HepG2 (cell line): ENCODE measurements around the gene CARMIL3. TPM values are rescaled to one million over a fixed set of nuclear protein-coding genes. Genes with fewer than 3 reads are reported as not detected.

Experiments used
- ATF6 ChIP-seq: sonication (generic); formaldehyde crosslinking; conservative IDR thresholded peaks from 2 replicates; pipeline ENCODE4 v1.4.0; 2020; ENCODE audit warnings: missing genetic modification reagents
- EED ChIP-seq: sonication (generic); formaldehyde crosslinking; IDR thresholded peaks from 2 replicates; pipeline ENCODE4 v1.5.0; 2020; ENCODE audit warnings: mild to moderate bottlenecking, missing genetic modification reagents
- FOXA3 ChIP-seq: IDR thresholded peaks from 2 replicates; pipeline ENCODE4 v1.6.1; 2016; ENCODE audit warnings: missing genetic modification reagents, missing compliant biosample characterization
- IRF2 ChIP-seq: IDR thresholded peaks from 2 replicates; pipeline ENCODE4 v1.6.1; 2018; ENCODE audit warnings: missing genetic modification reagents, missing compliant biosample characterization
- KDM3A ChIP-seq: IDR thresholded peaks from 2 replicates; pipeline ENCODE4 v1.6.1; 2018; ENCODE audit warnings: low read depth, missing compliant biosample characterization
- NPAS2 ChIP-seq: sonication (generic); formaldehyde crosslinking; IDR thresholded peaks from 2 replicates; pipeline ENCODE4 v1.8.0; 2022; ENCODE audit warnings: mild to moderate bottlenecking, missing genetic modification reagents, borderline replicate concordance
- PLSCR1 ChIP-seq: sonication (generic); formaldehyde crosslinking; IDR thresholded peaks from 2 replicates; pipeline ENCODE4 v1.5.0; 2020; ENCODE audit warnings: missing genetic modification reagents, mild to moderate bottlenecking, borderline replicate concordance
- POLR2AphosphoS5 ChIP-seq: IDR thresholded peaks from 2 replicates; pipeline ENCODE4 v1.6.1; 2012; ENCODE audit warnings: low read depth, low read length
- SETDB1 ChIP-seq: sonication (generic); formaldehyde crosslinking; IDR thresholded peaks from 2 replicates; pipeline ENCODE4 v1.5.1; 2020; ENCODE audit warnings: missing genetic modification reagents, mild to moderate bottlenecking, borderline replicate concordance
- SNAPC5 ChIP-seq: sonication (generic); formaldehyde crosslinking; IDR thresholded peaks from 2 replicates; pipeline ENCODE4 v1.8.1; 2023; ENCODE audit warnings: mild to moderate bottlenecking, missing genetic modification reagents, borderline replicate concordance
- TERF1 ChIP-seq: sonication (generic); formaldehyde crosslinking; IDR thresholded peaks from 2 replicates; pipeline ENCODE4 v1.8.0; 2022; ENCODE audit warnings: mild to moderate bottlenecking, missing genetic modification reagents, moderate library complexity
- TP53 ChIP-seq: sonication (generic); formaldehyde crosslinking; conservative IDR thresholded peaks from 2 replicates; pipeline ENCODE4 v1.4.0; 2020; ENCODE audit warnings: missing genetic modification reagents
- ZBTB7A ChIP-seq: sonication (generic); formaldehyde crosslinking; IDR thresholded peaks from 2 replicates; pipeline ENCODE4 v1.8.0; 2022; ENCODE audit warnings: mild to moderate bottlenecking, missing genetic modification reagents
- ZFP91 ChIP-seq: sonication (generic); formaldehyde crosslinking; IDR thresholded peaks from 2 replicates; pipeline ENCODE4 v1.9.0; 2022; ENCODE audit warnings: missing genetic modification reagents, mild to moderate bottlenecking, borderline replicate concordance
- ZMAT3 ChIP-seq: sonication (generic); formaldehyde crosslinking; conservative IDR thresholded peaks from 2 replicates; pipeline ENCODE4 v1.7.0; 2021; ENCODE audit warnings: missing genetic modification reagents
- ZNF263 ChIP-seq: sonication (generic); formaldehyde crosslinking; IDR thresholded peaks from 2 replicates; pipeline ENCODE4 v1.4.0; 2020; ENCODE audit warnings: missing genetic modification reagents
- ZNF331 ChIP-seq: sonication (generic); formaldehyde crosslinking; IDR thresholded peaks from 2 replicates; pipeline ENCODE4 v1.4.0; 2020; ENCODE audit warnings: missing genetic modification reagents
- ZNF431 ChIP-seq: sonication (generic); formaldehyde crosslinking; IDR thresholded peaks from 2 replicates; pipeline ENCODE4 v1.9.0; 2022; ENCODE audit warnings: missing genetic modification reagents, low read depth, mild to moderate bottlenecking, borderline replicate concordance
- ZNF501 ChIP-seq: sonication (generic); formaldehyde crosslinking; IDR thresholded peaks from 2 replicates; pipeline ENCODE4 v1.5.1; 2020; ENCODE audit warnings: mild to moderate bottlenecking, moderate library complexity, missing genetic modification reagents
- ZNF746 ChIP-seq: sonication (generic); formaldehyde crosslinking; IDR thresholded peaks from 2 replicates; pipeline ENCODE4 v1.8.0; 2022; ENCODE audit warnings: mild to moderate bottlenecking, missing genetic modification reagents
- ZNF816 ChIP-seq: sonication (generic); formaldehyde crosslinking; IDR thresholded peaks from 2 replicates; pipeline ENCODE4 v1.8.0; 2022; ENCODE audit warnings: missing genetic modification reagents, mild to moderate bottlenecking, borderline replicate concordance
- polyA plus RNA-seq, 8 experiments: library from polyadenylated mRNA; depleted of rRNA in 3 of 8; stranded (reverse) in 7 of 8; unstranded in 1 of 8; fragments of >200 nt; fragmentation: Illumina TruSeq in 4 of 8; extraction: Trizol in 4 of 8; gene quantifications; 2 replicates each; pipeline versions ENCODE4 v1.2.1 to v1.2.3, GENCODE V29; 2011 to 2016; ENCODE audit warnings: low read depth in 4 of 8, missing spikeins in 1 of 8, mixed read lengths in 1 of 8; ENCODE audit not compliant: insufficient read depth in 1 of 8
- total RNA-seq, 5 experiments: library from RNA; depleted of rRNA; stranded (reverse); fragments of >200 nt; fragmentation: Illumina TruSeq; extraction: Trizol; gene quantifications; 2 replicates each; pipeline ENCODE4 v1.2.3, GENCODE V29; 2016; ENCODE audit warnings: low read depth in 1 of 5

CARMIL3 gene
- total and polyA plus RNA-seq, 2 of the 13 experiments (the other 11 are each of a cell fraction or from before 2014, with no cell fraction given): 0.27 to 0.55 TPM

GRCh38 chr14:24036169-24036962 is 15.4 kb upstream of the CARMIL3 start (continued):
- 0 out of 2 replicates have a peak, but pooled peaks have one; percentile 28 for TF ChIP-seq ATF6
- TF ChIP-seq ZNF501 (CRISPR knock-in tag): peak; percentile 92
- TF ChIP-seq ZBTB7A: peak; percentile 94
- TF ChIP-seq ZFP91 (CRISPR knock-in tag): peak; percentile 87
- no peak for TF ChIP-seq ZMAT3 (CRISPR knock-in tag)
- TF ChIP-seq TP53: no peak
- TF ChIP-seq KDM3A (CRISPR knock-in tag): peak; percentile 89; the same call in 1 of the 2 replicates
- TF ChIP-seq SETDB1 (CRISPR knock-in tag): no peak
- peak; percentile 60; the same call in 1 of the 2 replicates for TF ChIP-seq IRF2 (CRISPR knock-in tag)
- TF ChIP-seq NPAS2: 0 out of 2 replicates have a peak, but pooled peaks have one; percentile 14
- peak; percentile 85 for TF ChIP-seq ZNF331 (CRISPR knock-in tag)
- peak; percentile 30; the same call in 1 of the 2 replicates for TF ChIP-seq ZNF746
- TF ChIP-seq TERF1 (CRISPR knock-in tag): 0 out of 2 replicates have a peak, but pooled peaks have one; percentile 12
- peak; percentile 86; the same call in 1 of the 2 replicates for TF ChIP-seq SNAPC5 (CRISPR knock-in tag)
- TF ChIP-seq ZNF431 (CRISPR knock-in tag): 0 out of 2 replicates have a peak, but pooled peaks have one; percentile 24
- TF ChIP-seq ZNF816 (CRISPR knock-in tag): peak; percentile 50; the same call in 1 of the 2 replicates
- peak; percentile 75; the same call in 1 of the 2 replicates for TF ChIP-seq ZNF263
- no peak for TF ChIP-seq PLSCR1 (CRISPR knock-in tag)
- peak; percentile 84 for TF ChIP-seq POLR2AphosphoS5
- TF ChIP-seq FOXA3 (CRISPR knock-in tag): peak; percentile 65; the same call in 1 of the 2 replicates
- peak; percentile 93 for TF ChIP-seq EED (CRISPR knock-in tag)
